HG03139 (cell line): ENCODE measurements around the gene CDC42BPG.

ENCODE experiments used
- ATAC-seq: cut with Tn5 transposase; IDR thresholded peaks from one replicate; pipeline ENCODE4 v1.9.1; 2021; ENCODE audit not compliant: unreplicated experiment

Gene CDC42BPG

DNA sequence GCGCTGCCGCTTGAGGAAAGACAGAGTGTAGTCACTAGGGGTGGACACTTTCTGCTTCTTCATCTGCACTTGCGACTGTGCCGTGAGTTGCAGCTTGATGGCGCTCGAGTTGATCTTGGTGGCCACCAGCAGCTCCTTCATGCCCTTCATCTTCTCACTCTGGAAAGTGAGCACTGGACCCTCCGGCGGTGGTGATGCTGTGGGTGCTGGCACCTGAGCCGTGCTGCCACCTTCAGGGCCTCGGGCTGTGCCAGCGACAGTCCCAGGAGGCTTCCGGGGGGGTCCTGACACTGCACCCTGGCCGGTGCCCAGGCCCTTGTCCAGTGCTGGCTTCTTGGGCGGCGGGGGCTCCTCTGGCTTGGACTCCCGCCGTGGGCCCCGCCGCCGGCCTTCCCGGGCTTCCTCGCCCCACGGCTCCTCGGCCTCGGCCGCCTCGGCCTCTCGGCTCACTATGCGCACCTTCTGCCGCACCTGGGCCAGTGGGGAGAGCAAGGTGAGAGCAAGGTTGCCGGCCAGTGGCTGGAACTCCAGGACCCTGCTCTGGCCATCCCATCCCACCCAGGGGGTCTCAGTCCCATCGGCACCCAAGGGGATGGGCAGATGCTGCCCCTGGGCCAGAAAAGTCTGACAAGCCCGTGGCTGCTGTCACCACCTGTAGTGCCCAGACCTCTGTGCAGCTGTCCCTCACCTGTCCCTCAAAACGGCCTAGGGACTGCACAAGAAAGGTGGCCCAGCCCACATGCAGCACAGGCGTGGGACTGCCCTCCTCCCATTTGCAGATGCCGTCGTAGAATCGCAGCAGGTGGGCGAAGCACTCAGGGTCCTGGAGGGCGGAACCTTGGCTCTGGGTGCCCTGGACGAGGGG lies 39.9 kb downstream of the CDC42BPG start:
- no peak for ATAC-seq

DNA sequence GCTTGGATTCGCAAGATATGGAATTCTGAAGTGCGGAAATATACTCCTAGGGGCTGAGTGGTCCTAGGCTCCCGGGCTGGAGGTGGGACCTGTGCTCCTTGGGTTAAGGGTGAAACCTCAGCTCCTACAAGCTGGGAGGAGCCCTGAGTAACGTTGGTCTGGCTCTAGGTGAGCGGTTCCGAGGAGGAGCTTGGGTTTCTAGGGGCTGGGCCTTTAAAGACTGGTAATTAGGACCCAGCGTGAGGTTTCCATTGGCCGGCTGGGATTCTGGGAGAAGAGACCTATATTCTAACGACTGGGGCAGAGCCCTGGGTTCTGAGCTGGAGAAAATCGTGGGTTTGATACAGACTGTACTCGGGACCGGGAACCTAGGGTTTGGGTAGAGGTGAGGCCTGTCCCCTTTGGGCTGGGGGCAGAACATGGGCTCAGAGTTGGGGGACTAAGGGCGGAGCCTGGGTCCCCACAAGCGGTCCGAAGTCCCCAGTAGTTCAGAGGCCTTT lies 40.6 kb downstream of the CDC42BPG start:
- no peak for ATAC-seq

DNA sequence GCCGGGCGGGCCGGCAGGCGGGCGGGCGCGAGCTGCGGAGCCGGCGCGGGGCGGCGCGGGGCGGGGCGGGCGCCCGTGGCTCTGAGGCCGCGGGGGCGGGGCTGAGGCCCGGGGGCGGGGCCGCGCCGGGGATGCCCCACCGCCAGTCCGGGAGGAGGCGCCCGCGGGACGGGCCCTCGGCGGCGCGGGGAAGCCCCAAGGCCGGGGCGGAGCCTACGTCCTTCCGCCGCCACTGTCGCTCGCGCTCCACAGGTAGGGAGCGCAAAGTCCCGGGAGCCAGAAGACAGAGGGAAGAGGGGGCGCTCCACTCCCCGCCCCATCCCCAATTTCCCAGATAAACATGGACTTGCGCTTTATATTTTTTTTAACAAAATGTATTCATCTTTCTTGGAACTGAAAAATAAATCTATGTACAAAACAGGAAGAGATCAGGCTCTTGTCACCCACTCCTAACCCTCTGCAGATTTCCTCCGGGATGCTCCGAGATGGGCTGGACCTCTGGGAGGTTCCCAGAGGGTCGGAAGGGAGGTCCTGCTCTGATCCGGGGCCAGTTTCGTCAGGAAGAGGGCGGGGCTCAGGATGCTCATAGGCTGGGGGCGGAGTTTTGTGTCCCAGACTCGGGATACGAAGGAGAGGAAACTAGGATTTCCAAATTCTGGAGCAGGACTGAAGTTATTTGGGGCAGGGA lies 41.2 kb downstream of the CDC42BPG start, which contains the start of gene MAP4K2:
Gene MAP4K2, minus strand, starts transcription at position 57 of the 688 bp plus-strand sequence. CDS start 65 bp downstream, outside the sequence.
- no peak for ATAC-seq

GRCh38 chr11:64802370-64803157 lies 41.9 kb downstream of the CDC42BPG start:
- ATAC-seq, result no peak

DNA sequence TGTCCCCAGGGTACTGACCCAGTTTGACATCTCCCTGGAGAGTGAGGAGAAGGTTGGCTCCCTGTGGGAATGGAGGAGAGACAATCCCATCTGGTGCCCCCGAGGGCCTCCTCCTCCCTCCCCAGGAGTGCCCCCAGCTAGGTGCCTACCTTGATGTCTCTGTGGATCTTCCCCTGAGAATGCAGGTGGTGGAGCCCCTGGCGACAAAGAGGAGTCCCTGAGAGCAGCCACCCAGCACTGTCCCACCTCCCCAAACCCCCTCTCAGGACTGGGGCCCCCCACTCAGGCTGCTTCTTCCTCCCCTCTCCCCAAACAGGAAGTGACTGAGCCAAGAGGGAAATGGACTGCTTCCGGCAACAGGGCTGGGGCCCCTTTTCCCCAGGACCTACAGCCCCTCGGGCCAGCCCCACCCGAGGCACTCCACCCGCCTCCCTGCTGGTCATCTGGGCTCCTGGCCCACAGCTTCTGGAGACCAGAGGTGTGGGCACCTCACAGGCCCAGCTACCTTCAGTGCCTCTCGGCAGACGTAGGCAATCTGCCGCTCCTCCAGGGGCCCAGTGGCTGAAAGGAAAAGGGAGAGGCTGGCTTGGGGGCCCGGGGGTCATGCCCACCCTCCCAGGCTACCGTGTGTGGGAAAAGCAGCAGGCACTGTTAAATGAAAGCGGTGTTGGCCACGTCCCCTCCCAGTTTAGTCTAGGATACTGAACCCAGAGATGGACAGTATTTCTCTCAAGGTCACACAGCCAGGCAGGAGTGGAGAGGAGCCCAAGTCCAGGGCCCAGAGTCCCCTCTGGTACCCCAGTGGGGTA lies 42.7 kb downstream of the CDC42BPG start:
- no peak for ATAC-seq

GRCh38 chr11:64801158-64801464 lies 43.3 kb downstream of the CDC42BPG start:
- no peak for ATAC-seq

- ATAC-seq, result no peak
Measured at GRCh38 chr11:64800303-64801157, 43.9 kb downstream of the CDC42BPG start.

DNA sequence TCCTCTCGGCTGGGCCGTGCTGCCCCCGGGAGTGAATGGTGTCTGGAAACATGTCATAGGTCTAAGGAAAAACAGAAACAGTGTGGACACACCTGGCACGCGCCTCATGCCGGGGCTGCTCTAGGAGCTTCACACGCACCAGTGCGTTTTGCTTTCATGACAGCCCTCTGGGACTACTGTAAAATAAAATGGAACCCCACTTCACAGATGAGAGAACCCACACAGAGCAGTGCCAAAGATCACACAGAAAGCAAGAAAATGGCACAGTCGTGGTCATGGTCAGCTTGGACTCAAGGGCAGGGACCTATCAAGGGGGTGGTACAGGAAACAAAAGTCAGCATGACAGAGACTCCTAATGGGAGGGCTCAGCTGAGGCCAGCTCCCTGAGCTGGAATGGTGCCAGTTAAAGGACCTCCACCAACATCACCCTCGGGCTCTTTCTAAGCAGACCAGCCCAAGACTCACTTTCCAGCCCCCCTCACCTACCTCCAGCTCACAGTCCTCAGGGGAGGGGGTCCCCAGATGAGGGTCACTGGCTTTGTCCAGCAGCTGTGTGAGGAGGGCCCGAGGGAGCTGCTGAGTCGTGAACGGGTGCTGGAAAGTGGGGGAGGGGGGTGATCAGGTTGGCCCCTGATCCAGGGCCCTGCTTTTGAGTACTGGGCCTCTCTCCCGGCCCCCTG lies 44.7 kb downstream of the CDC42BPG start:
- ATAC-seq, result no peak

GRCh38 chr11:64799256-64799622 lies 45.2 kb downstream of the CDC42BPG start:
- ATAC-seq, result no peak

DNA sequence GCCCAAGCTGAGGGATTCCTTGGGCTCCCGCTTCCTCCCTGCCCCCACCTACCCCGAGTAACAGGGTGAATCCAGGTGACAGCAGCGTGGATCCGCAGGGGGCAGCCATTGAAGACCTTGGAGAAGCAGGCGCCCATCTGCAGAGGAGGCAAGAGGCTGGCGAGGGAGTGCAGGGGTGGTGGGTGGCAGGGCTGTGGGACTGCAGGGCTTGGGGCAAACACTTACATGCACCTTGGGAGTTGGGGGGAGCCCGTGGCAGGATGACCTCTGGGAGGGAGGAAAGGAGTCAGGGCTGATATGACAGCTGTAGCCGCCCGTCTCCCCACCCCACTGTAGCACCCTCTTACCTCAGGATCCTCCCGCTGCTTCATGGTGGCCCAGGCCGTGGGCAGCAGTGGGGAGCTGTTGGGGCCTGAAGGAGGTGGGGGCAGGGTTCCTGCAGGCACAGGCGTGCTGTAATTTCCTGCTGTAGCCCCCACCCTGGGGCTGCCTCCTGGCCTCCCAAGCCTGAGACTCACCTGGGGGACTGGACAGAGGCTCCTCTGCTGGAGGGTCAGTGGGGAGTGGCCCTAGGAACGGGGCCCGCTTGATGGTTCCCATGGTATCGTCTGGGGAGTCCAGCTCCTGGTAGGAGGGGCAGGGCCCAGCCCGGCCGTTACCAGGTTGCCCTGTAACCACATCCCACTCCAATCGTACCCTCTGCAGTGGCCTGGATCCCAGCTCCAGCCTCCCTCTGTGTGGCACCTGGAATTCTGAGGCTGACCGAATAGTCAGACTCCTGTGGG lies 47.5 kb downstream of the CDC42BPG start:
- no peak for ATAC-seq

DNA sequence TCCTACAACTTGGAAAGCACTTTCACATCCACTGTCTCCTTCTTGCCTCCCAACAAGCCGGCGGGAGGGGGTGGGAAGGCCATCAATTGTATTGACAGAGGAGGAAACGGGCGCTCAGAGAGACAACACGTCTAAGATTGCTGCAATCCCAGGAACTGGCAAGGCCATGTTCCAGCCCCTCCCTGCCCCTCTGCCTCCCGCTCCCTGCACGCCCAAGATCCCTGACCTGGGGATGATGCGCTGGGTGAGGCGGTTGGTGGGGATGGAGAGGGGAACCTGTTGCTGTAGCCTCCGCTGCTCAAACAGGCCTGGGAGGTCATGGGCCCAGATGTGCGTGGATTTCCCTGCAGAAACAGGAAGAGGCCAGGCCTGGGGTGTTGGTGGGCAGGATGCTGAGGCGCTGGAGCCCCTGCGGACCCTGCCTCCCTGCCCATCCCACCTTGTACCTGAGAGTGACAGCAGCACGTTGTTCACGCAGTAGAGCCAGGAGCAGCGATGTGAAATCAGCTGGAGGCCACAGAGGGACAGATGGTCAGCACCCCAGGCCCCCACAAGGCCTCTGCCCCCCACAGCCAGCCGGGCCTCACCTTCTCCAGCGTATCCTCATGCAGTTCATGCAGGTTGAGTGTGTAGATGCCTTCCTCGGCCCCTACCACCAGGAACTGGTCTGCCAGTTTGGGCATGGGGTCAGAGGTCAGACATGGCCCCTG lies 48.3 kb downstream of the CDC42BPG start:
- ATAC-seq, result no peak

DNA sequence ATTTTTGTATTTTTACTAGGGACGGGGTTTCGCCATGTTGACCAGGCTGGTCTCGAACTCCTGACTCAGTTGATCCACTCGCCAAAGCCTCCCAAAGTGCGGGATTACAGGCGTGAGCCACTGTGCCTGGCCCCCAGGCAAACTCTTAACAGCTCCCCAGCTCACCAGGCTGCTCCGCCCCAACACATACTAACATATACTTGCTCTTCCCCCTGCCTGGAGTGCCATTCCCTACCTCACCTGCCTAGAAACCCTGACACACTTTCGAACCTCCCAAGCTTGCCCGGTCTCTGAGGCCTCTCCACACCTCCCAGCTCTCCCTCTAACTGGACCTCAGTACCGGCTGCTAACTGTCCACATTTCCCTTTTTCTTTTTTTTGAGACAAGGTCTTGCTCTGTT lies 49.9 kb downstream of the CDC42BPG start:
- ATAC-seq, result no peak

DNA sequence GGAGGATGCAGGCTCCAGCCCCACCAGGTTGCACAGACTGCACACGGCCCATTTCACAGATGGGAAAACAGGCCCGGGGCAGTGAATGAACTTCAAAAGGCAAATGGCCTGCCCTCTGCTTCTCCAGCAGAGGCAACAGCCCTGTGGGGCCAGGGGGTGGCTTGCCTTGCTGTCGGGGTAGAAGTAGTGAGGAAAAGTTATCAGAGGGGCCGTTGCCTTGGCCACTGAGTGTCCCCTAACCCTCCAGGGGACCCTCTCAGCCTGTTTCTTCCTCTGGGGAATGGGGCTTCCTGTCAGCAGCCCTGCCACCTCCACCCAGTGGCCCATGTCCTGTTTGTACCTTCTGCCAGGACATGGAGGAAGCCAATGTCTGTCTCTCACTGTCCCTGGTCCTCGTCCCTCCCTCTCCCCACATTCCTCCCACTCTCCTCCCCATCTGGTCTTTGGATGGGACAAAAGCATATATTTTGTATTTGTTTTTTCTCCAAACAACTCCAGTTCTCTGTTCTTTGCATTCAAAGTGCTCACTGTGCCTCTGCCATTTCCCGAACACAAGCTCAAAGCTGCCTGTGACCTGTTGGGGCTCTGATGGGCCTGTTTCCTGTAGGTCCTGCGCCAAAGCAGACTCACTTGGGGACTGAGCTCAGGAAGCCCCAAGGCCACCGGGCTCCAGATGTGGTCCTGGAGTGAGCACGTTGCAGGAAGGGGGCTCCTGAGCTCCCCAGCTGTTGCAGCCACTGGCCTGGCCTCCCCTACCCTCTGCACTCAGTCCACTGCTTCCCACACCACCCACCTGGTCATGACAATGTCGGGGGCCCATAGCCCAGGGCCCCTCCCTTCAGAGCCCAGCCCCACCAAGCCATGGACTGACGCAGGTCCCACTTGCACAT lies 50.9 kb downstream of the CDC42BPG start:
- ATAC-seq, result no peak

DNA sequence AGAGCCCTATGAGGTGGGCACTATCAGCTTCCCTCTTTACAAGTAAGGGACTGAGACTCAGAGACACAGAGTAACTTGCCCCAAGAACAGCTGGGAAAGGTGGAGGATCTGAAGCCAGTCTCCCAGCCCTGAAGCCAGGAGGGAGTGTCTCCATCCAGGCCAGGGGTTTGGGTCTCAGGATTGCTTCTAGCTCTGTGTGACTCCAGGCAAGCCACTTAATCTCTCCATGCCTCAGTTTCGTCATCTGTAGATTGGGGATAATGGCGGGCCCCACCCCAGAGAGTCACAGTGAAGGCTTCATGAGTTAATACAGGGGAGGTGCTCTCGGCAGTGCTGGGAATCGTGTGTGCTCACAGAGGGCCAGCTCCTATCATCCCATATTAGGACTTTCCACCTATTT lies 52.0 kb downstream of the CDC42BPG start:
- ATAC-seq, result no peak

- no peak for ATAC-seq
Measured at GRCh38 chr11:64791781-64792291, 52.6 kb downstream of the CDC42BPG start.
